Measurements from ENCODE around the gene CALML3.

CALML3 gene

GRCh38 chr10:5570979-5571810 lies 46.4 kb downstream of the CALML3 start:
- Histone ChIP-seq H3K9me3 (ENCODE audit: insufficient read depth, low read depth, low read length) (no peaks in the 10 kb centered on the region), H3K9ac (ENCODE audit: low read depth, low read length) (no peak overlapping the region), H3K27ac (ENCODE audit: low read depth, low read length) (no peak overlapping the region), H3K27me3 (ENCODE audit: insufficient read depth, low read length) (no peaks in the 10 kb centered on the region), H3K4me3 (ENCODE audit: low read length) (no peak overlapping the region), H3K4me1 (ENCODE audit: insufficient read depth, low read length) (peaks cover 6% of the 10 kb centered on the region; the same call in 1 of the 2 replicates), H3K36me3 (ENCODE audit: insufficient read depth, low read length) (no peaks in the 10 kb centered on the region)
- WGBS: 90% methylated on average over 12 of the region's 13 CpGs

- Histone ChIP-seq H3K9me3 (ENCODE audit: insufficient read depth, low read depth, low read length) (no peaks in the 10 kb centered on the region), H3K4me3 (ENCODE audit: low read length) (no peak overlapping the region), H3K4me1 (ENCODE audit: insufficient read depth, low read length) (peaks cover 6% of the 10 kb centered on the region; the same call in 1 of the 2 replicates), H3K27me3 (ENCODE audit: insufficient read depth, low read length) (no peaks in the 10 kb centered on the region), H3K9ac (ENCODE audit: low read depth, low read length) (no peak overlapping the region), H3K27ac (ENCODE audit: low read depth, low read length) (no peak overlapping the region), H3K36me3 (ENCODE audit: insufficient read depth, low read length) (no peaks in the 10 kb centered on the region)
- 94% methylated on average over 6 of the region's 6 CpGs for WGBS
Measured at GRCh38 chr10:5571826-5572225, 47.1 kb downstream of the CALML3 start.

GRCh38 chr10:5573319-5573950 lies 48.7 kb downstream of the CALML3 start:
- Histone ChIP-seq H3K27ac (ENCODE audit: low read depth, low read length) (no peak overlapping the region), H3K4me1 (ENCODE audit: insufficient read depth, low read length) (peaks cover 6% of the 10 kb centered on the region; the same call in 1 of the 2 replicates), H3K4me3 (ENCODE audit: low read length) (no peak overlapping the region), H3K9ac (ENCODE audit: low read depth, low read length) (no peak overlapping the region), H3K9me3 (ENCODE audit: insufficient read depth, low read depth, low read length) (no peaks in the 10 kb centered on the region), H3K36me3 (ENCODE audit: insufficient read depth, low read length) (no peaks in the 10 kb centered on the region), H3K27me3 (ENCODE audit: insufficient read depth, low read length) (no peaks in the 10 kb centered on the region)
- whole genome bisulfite sequencing: 90% methylated on average over 10 of the region's 10 CpGs

- Histone ChIP-seq H3K27me3 (ENCODE audit: insufficient read depth, low read length) (no peaks in the 10 kb centered on the region), H3K9me3 (ENCODE audit: insufficient read depth, low read depth, low read length) (no peaks in the 10 kb centered on the region), H3K9ac (ENCODE audit: low read depth, low read length) (no peak overlapping the region), H3K4me3 (ENCODE audit: low read length) (no peak overlapping the region), H3K4me1 (ENCODE audit: insufficient read depth, low read length) (peaks cover 6% of the 10 kb centered on the region; the same call in 1 of the 2 replicates), H3K36me3 (ENCODE audit: insufficient read depth, low read length) (no peaks in the 10 kb centered on the region), H3K27ac (ENCODE audit: low read depth, low read length) (no peak overlapping the region)
- WGBS: 83% methylated on average over 20 of the region's 20 CpGs
Measured at GRCh38 chr10:5573968-5574641, 49.3 kb downstream of the CALML3 start.

GRCh38 chr10:5574642-5575131 lies 49.9 kb downstream of the CALML3 start:
- Histone ChIP-seq H3K27me3 (ENCODE audit: insufficient read depth, low read length) (no peaks in the 10 kb centered on the region), H3K27ac (ENCODE audit: low read depth, low read length) (no peak overlapping the region), H3K4me1 (ENCODE audit: insufficient read depth, low read length) (peaks cover 6% of the 10 kb centered on the region; the same call in 1 of the 2 replicates), H3K36me3 (ENCODE audit: insufficient read depth, low read length) (no peaks in the 10 kb centered on the region), H3K9me3 (ENCODE audit: insufficient read depth, low read depth, low read length) (no peaks in the 10 kb centered on the region), H3K9ac (ENCODE audit: low read depth, low read length) (no peak overlapping the region), H3K4me3 (ENCODE audit: low read length) (no peak overlapping the region)
- WGBS: 93% methylated on average over 14 of the region's 14 CpGs

GRCh38 chr10:5575144-5575481 lies 50.4 kb downstream of the CALML3 start:
- Histone ChIP-seq H3K9me3 (ENCODE audit: insufficient read depth, low read depth, low read length) (no peaks in the 10 kb centered on the region), H3K9ac (ENCODE audit: low read depth, low read length) (no peak overlapping the region), H3K27me3 (ENCODE audit: insufficient read depth, low read length) (no peaks in the 10 kb centered on the region), H3K4me1 (ENCODE audit: insufficient read depth, low read length) (peaks cover 6% of the 10 kb centered on the region; the same call in 1 of the 2 replicates), H3K36me3 (ENCODE audit: insufficient read depth, low read length) (no peaks in the 10 kb centered on the region), H3K4me3 (ENCODE audit: low read length) (no peak overlapping the region), H3K27ac (ENCODE audit: low read depth, low read length) (no peak overlapping the region)
- WGBS: 76% methylated on average over 9 of the region's 9 CpGs

GRCh38 chr10:5575482-5576153 lies 50.9 kb downstream of the CALML3 start:
- Histone ChIP-seq H3K9me3 (ENCODE audit: insufficient read depth, low read depth, low read length) (no peaks in the 10 kb centered on the region), H3K27ac (ENCODE audit: low read depth, low read length) (no peak overlapping the region), H3K4me3 (ENCODE audit: low read length) (no peak overlapping the region), H3K36me3 (ENCODE audit: insufficient read depth, low read length) (no peaks in the 10 kb centered on the region), H3K9ac (ENCODE audit: low read depth, low read length) (no peak overlapping the region), H3K27me3 (ENCODE audit: insufficient read depth, low read length) (no peaks in the 10 kb centered on the region), H3K4me1 (ENCODE audit: insufficient read depth, low read length) (peaks cover 6% of the 10 kb centered on the region; the same call in 1 of the 2 replicates)
- WGBS: 88% methylated on average over 23 of the region's 23 CpGs

- H3K27me3 ChIP-seq (ENCODE audit: insufficient read depth, low read length): no peaks in the 10 kb centered on the region
- H3K9ac ChIP-seq (ENCODE audit: low read depth, low read length): no peak overlapping the region
- no peaks in the 10 kb centered on the region for H3K36me3 ChIP-seq (ENCODE audit: insufficient read depth, low read length)
- H3K27ac ChIP-seq (ENCODE audit: low read depth, low read length): no peak overlapping the region
- H3K9me3 ChIP-seq (ENCODE audit: insufficient read depth, low read depth, low read length): no peaks in the 10 kb centered on the region
- no peak overlapping the region for H3K4me3 ChIP-seq (ENCODE audit: low read length)
- peaks cover 6% of the 10 kb centered on the region; the same call in 1 of the 2 replicates for H3K4me1 ChIP-seq (ENCODE audit: insufficient read depth, low read length)
- 94% methylated on average over 4 of the region's 4 CpGs for WGBS
Measured at GRCh38 chr10:5576154-5576748, 51.5 kb downstream of the CALML3 start.

All from HUES64 (cell line).